K562 (cell line): ENCODE results near the gene INCENP. TPM values are rescaled to one million over a fixed set of nuclear protein-coding genes. Genes with fewer than 3 reads are reported as not detected.
A peak's percentile ranks its signal among the peaks of the same experiment; 100 is the strongest.

Experiments
- DPF2 ChIP-seq: fragments of 450-650 bp; IDR thresholded peaks from 2 replicates; pipeline ENCODE4 v1.6.1; 2016
- ESRRA ChIP-seq: fragments of 450-650 bp; IDR thresholded peaks from 2 replicates; pipeline ENCODE4 v1.6.1; 2014; ENCODE audit warnings: low read depth, mild to moderate bottlenecking, moderate library complexity, borderline replicate concordance
- FOS ChIP-seq: IDR thresholded peaks from 3 replicates; pipeline ENCODE4 v1.6.1; 2011; ENCODE audit not compliant: insufficient read length; ENCODE audit errors: extremely low read depth
- FOXJ2 ChIP-seq: fragments of 200-800 bp; sonication (Bioruptor generic); IDR thresholded peaks from 2 replicates; pipeline ENCODE4 v1.6.1; 2016; ENCODE audit warnings: missing genetic modification characterization, missing compliant biosample characterization
- GATAD2B ChIP-seq: fragments of 450-650 bp; IDR thresholded peaks from 2 replicates; pipeline ENCODE4 v1.6.1; 2017; ENCODE audit warnings: mild to moderate bottlenecking, borderline replicate concordance
- POLR2B ChIP-seq: fragments of 450-650 bp; IDR thresholded peaks from 2 replicates; pipeline ENCODE4 v1.6.1; 2018; ENCODE audit warnings: low read depth; ENCODE audit not compliant: partially characterized antibody
- PTBP1 ChIP-seq: fragments of 200-400 bp; formaldehyde crosslinking; IDR thresholded peaks from 2 replicates; pipeline ENCODE4 v1.6.1; 2017; ENCODE audit warnings: low read depth, low read length
- RBM25 ChIP-seq: fragments of 200-400 bp; formaldehyde crosslinking; IDR thresholded peaks from 2 replicates; pipeline ENCODE4 v1.6.1; 2018; ENCODE audit warnings: low read length, low read depth, moderate library complexity; ENCODE audit not compliant: severe bottlenecking
- SPI1 ChIP-seq: IDR thresholded peaks from 2 replicates; pipeline ENCODE4 v1.6.1; 2011; ENCODE audit warnings: low read depth, low read length, control low read depth, borderline replicate concordance
- TRIM28 ChIP-seq: fragments of 450-650 bp; IDR thresholded peaks from 2 replicates; pipeline ENCODE4 v1.6.1; 2017
- ZNF146 ChIP-seq: IDR thresholded peaks from one replicate; pipeline ENCODE4 v1.6.1; 2018; ENCODE audit warnings: missing compliant biosample characterization; ENCODE audit not compliant: unreplicated experiment
- ZNF23 ChIP-seq: fragments of 250-450 bp; sonication (Bioruptor Pico); IDR thresholded peaks from 2 replicates; pipeline ENCODE4 v1.4.0; 2020; ENCODE audit warnings: mild to moderate bottlenecking
- ZNF354B ChIP-seq: fragments of 250-450 bp; sonication (Bioruptor Pico); IDR thresholded peaks from 2 replicates; pipeline ENCODE4 v1.4.0; 2020
- ZNF668 ChIP-seq: fragments of 250-450 bp; sonication (Bioruptor Pico); IDR thresholded peaks from 2 replicates; pipeline ENCODE4 v1.8.0; 2022; ENCODE audit warnings: mild to moderate bottlenecking, inconsistent platforms
- ZNF695 ChIP-seq: fragments of 450-650 bp; formaldehyde crosslinking; IDR thresholded peaks from 2 replicates; pipeline ENCODE4 v1.4.0; 2020; ENCODE audit warnings: mild to moderate bottlenecking, moderate library complexity
- polyA plus RNA-seq, 8 experiments: library from polyadenylated mRNA; depleted of rRNA in 4 of 8; stranded (reverse) in 5 of 8; unstranded in 3 of 8; fragments of >200 nt; fragmentation: Nextera tagmentation in 2 of 8; fragmentation: Illumina TruSeq in 1 of 8; extraction: Ambion mirVana in 2 of 8; extraction: Trizol in 1 of 8; gene quantifications; 2 replicates each; pipeline versions ENCODE4 v1.2.1 to v1.2.3, GENCODE V29; 2011 to 2014; ENCODE audit warnings: inconsistent platforms in 1 of 8, missing spikeins in 1 of 8
- total RNA-seq, 7 experiments: library from RNA; depleted of rRNA in 6 of 7; stranded (reverse); fragments of >200 nt in 6 of 7; fragmentation: Illumina TruSeq in 2 of 7; extraction: Trizol in 2 of 7; gene quantifications; 2 replicates each; pipeline versions ENCODE4 v1.2.1 to v1.2.3, GENCODE V29; 2011 to 2021; ENCODE audit warnings: low replicate concordance in 1 of 7
- TF ChIP-seq, protein P1 (sequence below): fragments of 450-650 bp; IDR thresholded peaks from 2 replicates; pipeline ENCODE4 v1.6.1; 2016; ENCODE audit warnings: mild to moderate bottlenecking
- TF ChIP-seq, protein P2 (sequence below): conservative IDR thresholded peaks from 2 replicates; pipeline ENCODE4 v1.6.1; 2011; ENCODE audit warnings: low read depth, mild to moderate bottlenecking, low read length; ENCODE audit not compliant: control insufficient read depth
- TF ChIP-seq, protein P3 (sequence below), 2 experiments: fragments of 450-650 bp in 1 of 2; sonication (generic) in 1 of 2; formaldehyde crosslinking in 1 of 2; IDR thresholded peaks; 2 replicates each; pipeline versions ENCODE4 v1.7.1 to v1.9.0; 2016 to 2022; ENCODE audit warnings: inconsistent platforms in 1 of 2, mild to moderate bottlenecking in 1 of 2, missing genetic modification reagents in 1 of 2

The INCENP gene
- total and polyA plus RNA-seq, 9 of the 15 experiments (the other 6 are each of a cell fraction or from before 2014, with no cell fraction given), result 1.1 to 97.9 (median 28.2) TPM

DNA sequence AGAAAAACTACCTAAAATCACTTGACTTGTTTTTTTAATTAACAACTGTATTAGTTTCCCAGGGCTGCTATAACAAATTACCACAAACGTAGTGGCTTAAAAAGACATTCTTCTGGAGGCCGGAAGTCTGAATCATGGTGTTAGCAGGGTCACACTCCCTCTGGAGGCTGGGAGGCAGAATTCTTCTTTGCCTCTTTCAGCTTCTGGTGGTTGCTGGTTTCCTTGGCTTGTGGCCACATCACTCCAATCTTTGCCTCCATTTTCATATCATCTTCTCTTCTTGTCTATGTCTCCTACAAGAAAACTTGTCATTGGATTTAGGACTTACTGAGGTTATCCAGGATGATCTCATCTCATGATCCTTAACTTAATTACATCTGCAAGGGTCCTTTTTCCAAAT, 7.4 kb upstream of the INCENP start (continued):
- TF ChIP-seq ZNF23 (CRISPR knock-in tag) (no peak), GATAD2B (no peak), ZNF146 (CRISPR knock-in tag) (no peak), PTBP1 (no peak), TRIM28 (0 out of 2 replicates have a peak, but pooled peaks have one; percentile 42), ZNF354B (CRISPR knock-in tag) (no peak), ZNF668 (CRISPR knock-in tag) (no peak), POLR2B (no peak), ZNF695 (CRISPR knock-in tag) (no peak), DPF2 (no peak), RBM25 (peak; percentile 87), FOS (no peak), FOXJ2 (tag) (no peak), SPI1 (no peak), ESRRA (no peak)
- TF ChIP-seq, protein P1, sequence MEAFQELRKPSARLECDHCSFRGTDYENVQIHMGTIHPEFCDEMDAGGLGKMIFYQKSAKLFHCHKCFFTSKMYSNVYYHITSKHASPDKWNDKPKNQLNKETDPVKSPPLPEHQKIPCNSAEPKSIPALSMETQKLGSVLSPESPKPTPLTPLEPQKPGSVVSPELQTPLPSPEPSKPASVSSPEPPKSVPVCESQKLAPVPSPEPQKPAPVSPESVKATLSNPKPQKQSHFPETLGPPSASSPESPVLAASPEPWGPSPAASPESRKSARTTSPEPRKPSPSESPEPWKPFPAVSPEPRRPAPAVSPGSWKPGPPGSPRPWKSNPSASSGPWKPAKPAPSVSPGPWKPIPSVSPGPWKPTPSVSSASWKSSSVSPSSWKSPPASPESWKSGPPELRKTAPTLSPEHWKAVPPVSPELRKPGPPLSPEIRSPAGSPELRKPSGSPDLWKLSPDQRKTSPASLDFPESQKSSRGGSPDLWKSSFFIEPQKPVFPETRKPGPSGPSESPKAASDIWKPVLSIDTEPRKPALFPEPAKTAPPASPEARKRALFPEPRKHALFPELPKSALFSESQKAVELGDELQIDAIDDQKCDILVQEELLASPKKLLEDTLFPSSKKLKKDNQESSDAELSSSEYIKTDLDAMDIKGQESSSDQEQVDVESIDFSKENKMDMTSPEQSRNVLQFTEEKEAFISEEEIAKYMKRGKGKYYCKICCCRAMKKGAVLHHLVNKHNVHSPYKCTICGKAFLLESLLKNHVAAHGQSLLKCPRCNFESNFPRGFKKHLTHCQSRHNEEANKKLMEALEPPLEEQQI, result no peak
- TF ChIP-seq, protein P2, sequence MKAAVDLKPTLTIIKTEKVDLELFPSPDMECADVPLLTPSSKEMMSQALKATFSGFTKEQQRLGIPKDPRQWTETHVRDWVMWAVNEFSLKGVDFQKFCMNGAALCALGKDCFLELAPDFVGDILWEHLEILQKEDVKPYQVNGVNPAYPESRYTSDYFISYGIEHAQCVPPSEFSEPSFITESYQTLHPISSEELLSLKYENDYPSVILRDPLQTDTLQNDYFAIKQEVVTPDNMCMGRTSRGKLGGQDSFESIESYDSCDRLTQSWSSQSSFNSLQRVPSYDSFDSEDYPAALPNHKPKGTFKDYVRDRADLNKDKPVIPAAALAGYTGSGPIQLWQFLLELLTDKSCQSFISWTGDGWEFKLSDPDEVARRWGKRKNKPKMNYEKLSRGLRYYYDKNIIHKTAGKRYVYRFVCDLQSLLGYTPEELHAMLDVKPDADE, result no peak
- TF ChIP-seq, protein P3, sequence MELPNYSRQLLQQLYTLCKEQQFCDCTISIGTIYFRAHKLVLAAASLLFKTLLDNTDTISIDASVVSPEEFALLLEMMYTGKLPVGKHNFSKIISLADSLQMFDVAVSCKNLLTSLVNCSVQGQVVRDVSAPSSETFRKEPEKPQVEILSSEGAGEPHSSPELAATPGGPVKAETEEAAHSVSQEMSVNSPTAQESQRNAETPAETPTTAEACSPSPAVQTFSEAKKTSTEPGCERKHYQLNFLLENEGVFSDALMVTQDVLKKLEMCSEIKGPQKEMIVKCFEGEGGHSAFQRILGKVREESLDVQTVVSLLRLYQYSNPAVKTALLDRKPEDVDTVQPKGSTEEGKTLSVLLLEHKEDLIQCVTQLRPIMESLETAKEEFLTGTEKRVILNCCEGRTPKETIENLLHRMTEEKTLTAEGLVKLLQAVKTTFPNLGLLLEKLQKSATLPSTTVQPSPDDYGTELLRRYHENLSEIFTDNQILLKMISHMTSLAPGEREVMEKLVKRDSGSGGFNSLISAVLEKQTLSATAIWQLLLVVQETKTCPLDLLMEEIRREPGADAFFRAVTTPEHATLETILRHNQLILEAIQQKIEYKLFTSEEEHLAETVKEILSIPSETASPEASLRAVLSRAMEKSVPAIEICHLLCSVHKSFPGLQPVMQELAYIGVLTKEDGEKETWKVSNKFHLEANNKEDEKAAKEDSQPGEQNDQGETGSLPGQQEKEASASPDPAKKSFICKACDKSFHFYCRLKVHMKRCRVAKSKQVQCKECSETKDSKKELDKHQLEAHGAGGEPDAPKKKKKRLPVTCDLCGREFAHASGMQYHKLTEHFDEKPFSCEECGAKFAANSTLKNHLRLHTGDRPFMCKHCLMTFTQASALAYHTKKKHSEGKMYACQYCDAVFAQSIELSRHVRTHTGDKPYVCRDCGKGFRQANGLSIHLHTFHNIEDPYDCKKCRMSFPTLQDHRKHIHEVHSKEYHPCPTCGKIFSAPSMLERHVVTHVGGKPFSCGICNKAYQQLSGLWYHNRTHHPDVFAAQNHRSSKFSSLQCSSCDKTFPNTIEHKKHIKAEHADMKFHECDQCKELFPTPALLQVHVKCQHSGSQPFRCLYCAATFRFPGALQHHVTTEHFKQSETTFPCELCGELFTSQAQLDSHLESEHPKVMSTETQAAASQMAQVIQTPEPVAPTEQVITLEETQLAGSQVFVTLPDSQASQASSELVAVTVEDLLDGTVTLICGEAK (IDR thresholded peaks at IDR 0.05), result no peak
- TF ChIP-seq, protein P3 (CRISPR knock-in tag; IDR thresholded peaks at IDR 0.05), result no peak
